ENCODE measurements around the gene UGT1A4.

DNA sequence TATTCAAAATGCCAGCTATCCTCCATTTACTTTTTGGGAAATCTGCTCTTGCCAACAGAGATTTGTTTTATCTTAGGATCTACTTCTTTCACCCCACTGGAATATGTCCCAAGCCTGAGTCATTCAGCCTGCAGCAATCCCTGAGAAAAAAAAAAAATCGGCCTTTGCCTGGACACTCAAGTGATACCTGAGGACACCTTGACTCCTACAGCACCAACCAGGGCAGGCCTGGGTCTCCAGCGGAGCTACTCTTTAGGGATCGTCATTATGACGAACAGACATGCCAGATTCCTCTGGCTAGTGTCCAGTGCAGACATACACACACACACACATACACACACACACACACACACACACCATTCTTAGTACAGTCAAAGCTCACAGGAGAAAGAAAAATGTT, 28.1 kb upstream of the UGT1A4 start:
- no peak for TF ChIP-seq CTCF (conservative IDR thresholded peaks at IDR 0.05; ENCODE audit: low read length)
- TF ChIP-seq EZH2phosphoT487 (IDR thresholded peaks at IDR 0.05; ENCODE audit: borderline replicate concordance), result no peak

Data from Loucy (cell line).